Measurements from ENCODE around the gene GOLPH3. TPM values are rescaled to one million over a fixed set of nuclear protein-coding genes. Genes with fewer than 3 reads are reported as not detected.

Gene GOLPH3
- total and polyA plus RNA-seq, 5 donors, result 40.4 to 76.4 (median 56.2) TPM

GRCh38 chr5:32153723-32154122, 20.4 kb downstream of the GOLPH3 start:
- peak overlapping the region; percentile 23 for H3K27ac ChIP-seq (ENCODE audit: low read length)
- H3K27me3 ChIP-seq (ENCODE audit: control insufficient read depth, insufficient read depth), result no peaks in the 10 kb centered on the region
- ATAC-seq (peak; percentile 60 to 72), DNase-seq (no peak)
- intact Hi-C loops (cut with DNase I), result no loop called here
- H3K4me1 ChIP-seq (ENCODE audit: control insufficient read depth, insufficient read depth, low read length), result peaks cover 13% of the 10 kb centered on the region
- H3K9me3 ChIP-seq (ENCODE audit: control insufficient read depth, low read length), result no peaks in the 10 kb centered on the region
- WGBS, result 24% methylated on average over 3 of the region's 3 CpGs
- no peak overlapping the region for H3K4me3 ChIP-seq (ENCODE audit: low read length)

- intact Hi-C loops (cut with DNase I), result no loop called here
Observed at GRCh38 chr5:32151198-32151597, 22.9 kb downstream of the GOLPH3 start.

GRCh38 chr5:32150366-32150765, 23.8 kb downstream of the GOLPH3 start:
- DNase-seq (no peak), ATAC-seq (no peak)
- WGBS, result 81% methylated on average over 1 of the region's 1 CpG
- intact Hi-C loops (cut with DNase I), result no loop called here
- Histone ChIP-seq H3K27ac (ENCODE audit: low read length) (no peak overlapping the region), H3K4me3 (ENCODE audit: low read length) (no peak overlapping the region), H3K27me3 (ENCODE audit: control insufficient read depth, insufficient read depth) (no peaks in the 10 kb centered on the region), H3K4me1 (ENCODE audit: control insufficient read depth, insufficient read depth, low read length) (peaks cover 14% of the 10 kb centered on the region), H3K9me3 (ENCODE audit: control insufficient read depth, low read length) (no peaks in the 10 kb centered on the region)

More at GRCh38 chr5:32151198-32151597, 22.9 kb downstream of the GOLPH3 start:
- Histone ChIP-seq H3K4me3 (ENCODE audit: low read length) (no peak overlapping the region), H3K27me3 (ENCODE audit: control insufficient read depth, insufficient read depth) (no peaks in the 10 kb centered on the region), H3K4me1 (ENCODE audit: control insufficient read depth, insufficient read depth, low read length) (peaks cover 8% of the 10 kb centered on the region), H3K27ac (ENCODE audit: low read length) (no peak overlapping the region), H3K9me3 (ENCODE audit: control insufficient read depth, low read length) (no peaks in the 10 kb centered on the region)
- DNase-seq (no peak), ATAC-seq (peak in 1 of 2 donors; percentile 22)
- 66% methylated on average over 6 of the region's 6 CpGs for WGBS

GRCh38 chr5:32147959-32148358, 26.2 kb downstream of the GOLPH3 start:
- ATAC-seq (no peak), DNase-seq (no peak)
- H3K4me3 ChIP-seq (ENCODE audit: low read length), result no peak overlapping the region
- H3K27ac ChIP-seq (ENCODE audit: low read length), result no peak overlapping the region
- no peaks in the 10 kb centered on the region for H3K9me3 ChIP-seq (ENCODE audit: control insufficient read depth, low read length)
- peaks cover 21% of the 10 kb centered on the region for H3K4me1 ChIP-seq (ENCODE audit: control insufficient read depth, insufficient read depth, low read length)
- no peaks in the 10 kb centered on the region for H3K27me3 ChIP-seq (ENCODE audit: control insufficient read depth, insufficient read depth)
- intact Hi-C loops (cut with DNase I), result no loop called here
- WGBS, result 75% methylated on average over 4 of the region's 4 CpGs

GRCh38 chr5:32147236-32147635, 26.9 kb downstream of the GOLPH3 start:
- Histone ChIP-seq H3K27me3 (ENCODE audit: control insufficient read depth, insufficient read depth) (no peaks in the 10 kb centered on the region), H3K4me1 (ENCODE audit: control insufficient read depth, insufficient read depth, low read length) (peaks cover 21% of the 10 kb centered on the region), H3K27ac (ENCODE audit: low read length) (no peak overlapping the region), H3K4me3 (ENCODE audit: low read length) (no peak overlapping the region), H3K9me3 (ENCODE audit: control insufficient read depth, low read length) (no peaks in the 10 kb centered on the region)
- DNase-seq (no peak), ATAC-seq (peak in 1 of 2 donors; percentile 28)
- intact Hi-C loops (cut with DNase I), result no loop called here
- 52% methylated on average over 3 of the region's 3 CpGs for WGBS

- DNase-seq (no peak), ATAC-seq (peak in 1 of 2 donors; percentile 27)
- H3K9me3 ChIP-seq (ENCODE audit: control insufficient read depth, low read length), result no peaks in the 10 kb centered on the region
- peaks cover 19% of the 10 kb centered on the region for H3K4me1 ChIP-seq (ENCODE audit: control insufficient read depth, insufficient read depth, low read length)
- H3K4me3 ChIP-seq (ENCODE audit: low read length), result no peak overlapping the region
- no peaks in the 10 kb centered on the region for H3K27me3 ChIP-seq (ENCODE audit: control insufficient read depth, insufficient read depth)
- intact Hi-C loops (cut with DNase I), result no loop called here
- WGBS, result 25% methylated on average over 2 of the region's 2 CpGs
- H3K27ac ChIP-seq (ENCODE audit: low read length), result peak overlapping the region; percentile 67
Observed at GRCh38 chr5:32145378-32145777, 28.7 kb downstream of the GOLPH3 start.

GRCh38 chr5:32144378-32145207, 29.5 kb downstream of the GOLPH3 start:
- peaks cover 19% of the 10 kb centered on the region for H3K4me1 ChIP-seq (ENCODE audit: control insufficient read depth, insufficient read depth, low read length)
- H3K9me3 ChIP-seq (ENCODE audit: control insufficient read depth, low read length), result no peaks in the 10 kb centered on the region
- peak; percentile 37 to 76 (median 70) for DNase-seq
- WGBS, result 75% methylated on average over 5 of the region's 5 CpGs
- intact Hi-C loops (cut with DNase I), result no loop called here
- ATAC-seq, result peak; percentile 70 to 81
- H3K27ac ChIP-seq (ENCODE audit: low read length), result peak overlapping the region; percentile 70
- H3K27me3 ChIP-seq (ENCODE audit: control insufficient read depth, insufficient read depth), result no peaks in the 10 kb centered on the region
- no peak overlapping the region for H3K4me3 ChIP-seq (ENCODE audit: low read length)

GRCh38 chr5:32143617-32144377, 30.3 kb downstream of the GOLPH3 start:
- no peak overlapping the region for H3K4me3 ChIP-seq (ENCODE audit: low read length)
- no peak for DNase-seq
- no peak for ATAC-seq
- H3K27me3 ChIP-seq (ENCODE audit: control insufficient read depth, insufficient read depth), result no peaks in the 10 kb centered on the region
- WGBS, result 70% methylated on average over 6 of the region's 6 CpGs
- H3K9me3 ChIP-seq (ENCODE audit: control insufficient read depth, low read length), result peaks cover under 1% of the 10 kb centered on the region
- H3K4me1 ChIP-seq (ENCODE audit: control insufficient read depth, insufficient read depth, low read length), result peaks cover 19% of the 10 kb centered on the region
- intact Hi-C loops (cut with DNase I), result no loop called here
- peak overlapping the region; percentile 17 for H3K27ac ChIP-seq (ENCODE audit: low read length)

GRCh38 chr5:32138839-32139493, 35.2 kb downstream of the GOLPH3 start:
- H3K27me3 ChIP-seq (ENCODE audit: control insufficient read depth, insufficient read depth), result no peaks in the 10 kb centered on the region
- H3K27ac ChIP-seq (ENCODE audit: low read length), result no peak overlapping the region
- 84% methylated on average over 7 of the region's 7 CpGs for WGBS
- H3K4me3 ChIP-seq (ENCODE audit: low read length), result no peak overlapping the region
- intact Hi-C loops (cut with DNase I), result no loop called here
- H3K4me1 ChIP-seq (ENCODE audit: control insufficient read depth, insufficient read depth, low read length), result no peaks in the 10 kb centered on the region
- ATAC-seq, result no peak
- no peak for DNase-seq
- H3K9me3 ChIP-seq (ENCODE audit: control insufficient read depth, low read length), result peaks cover 2% of the 10 kb centered on the region

GRCh38 chr5:32136342-32136741, 37.8 kb downstream of the GOLPH3 start:
- Histone ChIP-seq H3K27me3 (ENCODE audit: control insufficient read depth, insufficient read depth) (no peaks in the 10 kb centered on the region), H3K4me1 (ENCODE audit: control insufficient read depth, insufficient read depth, low read length) (no peaks in the 10 kb centered on the region), H3K27ac (ENCODE audit: low read length) (no peak overlapping the region), H3K9me3 (ENCODE audit: control insufficient read depth, low read length) (peaks cover 2% of the 10 kb centered on the region), H3K4me3 (ENCODE audit: low read length) (no peak overlapping the region)
- DNase-seq (no peak), ATAC-seq (no peak)
- WGBS, result 78% methylated on average over 7 of the region's 7 CpGs
- intact Hi-C loops (cut with DNase I), result no loop called here

- ATAC-seq, result no peak
- no peak for DNase-seq
- intact Hi-C loops (cut with DNase I), result no loop called here
- WGBS, result 96% methylated on average over 1 of the region's 1 CpG
- H3K27ac ChIP-seq (ENCODE audit: low read length), result no peak overlapping the region
- H3K9me3 ChIP-seq (ENCODE audit: control insufficient read depth, low read length), result peaks cover 2% of the 10 kb centered on the region
- no peaks in the 10 kb centered on the region for H3K4me1 ChIP-seq (ENCODE audit: control insufficient read depth, insufficient read depth, low read length)
- H3K4me3 ChIP-seq (ENCODE audit: low read length), result no peak overlapping the region
- no peaks in the 10 kb centered on the region for H3K27me3 ChIP-seq (ENCODE audit: control insufficient read depth, insufficient read depth)
Observed at GRCh38 chr5:32135086-32135485, 39.0 kb downstream of the GOLPH3 start.
